ENCODE measurements around the gene FARS2. TPM values are rescaled to one million over a fixed set of nuclear protein-coding genes. Genes with fewer than 3 reads are reported as not detected.
A peak's percentile ranks its signal among the peaks of the same experiment; 100 is the strongest.

Gene FARS2
- total and polyA plus RNA-seq, 2 donors (not counting 1 experiment from before 2014, with no cell fraction given), result 33.0 to 35.5 TPM

- Histone ChIP-seq H3K9ac (ENCODE audit: low read length) (no peak overlapping the region), H3K36me3 (replicated peaks in 1 of 2; ENCODE audit: control extremely low read depth in 1 of 2, control insufficient read depth in 1 of 2, extremely low read depth in 1 of 2, insufficient read depth in 2 of 2, low read length in 1 of 2) (no peaks in the 10 kb centered on the region), H3K4me2 (replicated peaks; ENCODE audit: low read depth, low read length, poor library complexity, severe bottlenecking) (no peak overlapping the region), H2AFZ (ENCODE audit: insufficient read depth, low read depth, low read length, poor library complexity, severe bottlenecking) (no peak overlapping the region), H3K27me3 (replicated peaks in 1 of 4; ENCODE audit: control extremely low read depth in 1 of 4, control insufficient read depth in 3 of 4, insufficient read depth in 4 of 4, low read length in 3 of 4) (no peaks in the 10 kb centered on the region), H3K9me3 (ENCODE audit: control extremely low read depth in 1 of 3, control insufficient read depth in 2 of 3, insufficient read depth in 1 of 3, low read length in 2 of 3) (no peaks in the 10 kb centered on the region), H3K4me1 (ENCODE audit: control insufficient read depth in 2 of 2, insufficient read depth in 2 of 2, low read length in 2 of 2) (peaks cover 30 to 31% of the 10 kb centered on the region in 2 donors), H3K4me3 (ENCODE audit: control extremely low read depth in 1 of 5, extremely low read depth in 1 of 5, insufficient read depth in 1 of 5, low read depth in 2 of 5, low read length in 4 of 5) (no peak overlapping the region), H3K27ac (ENCODE audit: low read length in 2 of 2) (no peak overlapping the region), H3K79me2 (ENCODE audit: control insufficient read depth, insufficient read depth, low read length) (no peaks in the 10 kb centered on the region), H4K20me1 (ENCODE audit: control insufficient read depth, insufficient read depth, low read length, poor library complexity, severe bottlenecking) (no peaks in the 10 kb centered on the region)
- DNase-seq (no peak), ATAC-seq (ENCODE audit: low read depth) (no peak)
- Mint-ChIP-seq H3K27me3 (no peaks in the 10 kb centered on the region), H3K27ac (peak overlapping the region; percentile 34), H3K4me3 (no peak overlapping the region), H3K9me3 (ENCODE audit: insufficient read depth) (no peaks in the 10 kb centered on the region), H3K4me1 (peaks cover 42% of the 10 kb centered on the region)
- TF ChIP-seq CTCF (IDR thresholded peaks at IDR 0.05) (no peak), EZH2 (IDR thresholded peaks at IDR 0.05; ENCODE audit: borderline replicate concordance, insufficient read depth, low read depth, low read length, poor library complexity, severe bottlenecking) (no peak)
- intact Hi-C loops (cut with micrococcal nuclease), result no loop called here
- POLR2A ChIA-PET, result no interaction called here
- CTCF ChIA-PET, result no interaction called here
- 97% methylated on average over 3 of the region's 6 CpGs for WGBS (ENCODE audit: insufficient coverage)
Measured at GRCh38 chr6:5677219-5678000, 416.1 kb downstream of the FARS2 start.

- ATAC-seq (ENCODE audit: low read depth), result no peak
- ChIA-PET CTCF (interaction anchor here (1.6 to 1.7 kb wide), 2 partner anchors 15 to 33 kb away, joined by 3 to 6 read pairs; no protein-coding TSS in a partner anchor), POLR2A (no interaction called here)
- Histone ChIP-seq H3K27me3 (replicated peaks in 1 of 4; ENCODE audit: control extremely low read depth in 1 of 4, control insufficient read depth in 3 of 4, insufficient read depth in 4 of 4, low read length in 3 of 4) (no peaks in the 10 kb centered on the region), H3K4me1 (ENCODE audit: control insufficient read depth in 2 of 2, insufficient read depth in 2 of 2, low read length in 2 of 2) (peaks cover 30 to 31% of the 10 kb centered on the region in 2 donors), H3K27ac (ENCODE audit: low read length in 2 of 2) (peak overlapping the region in 1 of 2 donors; percentile 56), H3K9me3 (ENCODE audit: control extremely low read depth in 1 of 3, control insufficient read depth in 2 of 3, insufficient read depth in 1 of 3, low read length in 2 of 3) (peaks cover 0 to 8% (median 0%) of the 10 kb centered on the region in 3 donors), H3K79me2 (ENCODE audit: control insufficient read depth, insufficient read depth, low read length) (no peaks in the 10 kb centered on the region), H4K20me1 (ENCODE audit: control insufficient read depth, insufficient read depth, low read length, poor library complexity, severe bottlenecking) (no peaks in the 10 kb centered on the region), H3K4me3 (ENCODE audit: control extremely low read depth in 1 of 5, extremely low read depth in 1 of 5, insufficient read depth in 1 of 5, low read depth in 2 of 5, low read length in 4 of 5) (no peak overlapping the region), H3K36me3 (replicated peaks in 1 of 2; ENCODE audit: control extremely low read depth in 1 of 2, control insufficient read depth in 1 of 2, extremely low read depth in 1 of 2, insufficient read depth in 2 of 2, low read length in 1 of 2) (no peaks in the 10 kb centered on the region), H3K9ac (ENCODE audit: low read length) (no peak overlapping the region), H3K4me2 (replicated peaks; ENCODE audit: low read depth, low read length, poor library complexity, severe bottlenecking) (peak overlapping the region; percentile 73), H2AFZ (ENCODE audit: insufficient read depth, low read depth, low read length, poor library complexity, severe bottlenecking) (peak overlapping the region; percentile 69)
- H3K27me3 Mint-ChIP-seq, result no peaks in the 10 kb centered on the region
- H3K4me3 Mint-ChIP-seq, result peak overlapping the region; percentile 77
- 100% methylated on average over 1 of the region's 2 CpGs for WGBS (ENCODE audit: insufficient coverage)
- intact Hi-C loops (cut with micrococcal nuclease), result no loop called here
- no peak for DNase-seq
- peak overlapping the region; percentile 86 for H3K27ac Mint-ChIP-seq
- peaks cover 39% of the 10 kb centered on the region for H3K4me1 Mint-ChIP-seq
- no peak for TF ChIP-seq CTCF (IDR thresholded peaks at IDR 0.05)
- TF ChIP-seq EZH2 (IDR thresholded peaks at IDR 0.05; ENCODE audit: borderline replicate concordance, insufficient read depth, low read depth, low read length, poor library complexity, severe bottlenecking), result no peak
- peaks cover 3% of the 10 kb centered on the region for H3K9me3 Mint-ChIP-seq (ENCODE audit: insufficient read depth)
Measured at GRCh38 chr6:5679270-5679669, 418.0 kb downstream of the FARS2 start.
